Measurements from ENCODE around the gene OGFR. TPM values are rescaled to one million over a fixed set of nuclear protein-coding genes. Genes with fewer than 3 reads are reported as not detected.

The OGFR gene
- total and polyA plus RNA-seq, 7 donors = 11.6 to 21.6 (median 19.2) TPM

DNA sequence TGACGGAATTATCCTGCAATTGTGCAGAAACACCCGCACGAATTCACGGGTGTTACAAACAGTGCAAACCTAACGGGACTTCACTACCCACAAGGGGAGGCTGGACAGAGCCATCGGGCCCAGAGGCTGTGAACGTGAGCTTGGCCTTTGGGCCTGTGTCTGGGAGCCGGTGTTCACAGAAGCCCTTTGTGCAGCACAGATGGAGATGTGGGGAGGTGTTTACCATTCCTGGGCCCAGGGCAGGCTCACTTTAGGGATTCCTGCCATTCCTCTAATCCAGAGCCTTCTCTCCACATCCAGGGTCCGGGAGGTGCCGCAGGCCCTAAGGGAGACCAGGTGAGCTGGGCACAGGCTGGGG, 27.2 kb downstream of the OGFR start:
- ATAC-seq = no peak
- Histone ChIP-seq H3K36me3 (ENCODE audit: insufficient read depth in 1 of 2, low read depth in 1 of 2) (no peaks in the 10 kb centered on the region), H3K27ac (no peak overlapping the region), H3K27me3 (ENCODE audit: insufficient read depth in 3 of 3, low read length in 2 of 3) (peaks cover 0 to 30% (median 9%) of the 10 kb centered on the region in 3 donors), H3K9me3 (no peaks in the 10 kb centered on the region), H3K4me3 (no peak overlapping the region), H3K4me1 (no peaks in the 10 kb centered on the region)
- TF ChIP-seq, protein P1, sequence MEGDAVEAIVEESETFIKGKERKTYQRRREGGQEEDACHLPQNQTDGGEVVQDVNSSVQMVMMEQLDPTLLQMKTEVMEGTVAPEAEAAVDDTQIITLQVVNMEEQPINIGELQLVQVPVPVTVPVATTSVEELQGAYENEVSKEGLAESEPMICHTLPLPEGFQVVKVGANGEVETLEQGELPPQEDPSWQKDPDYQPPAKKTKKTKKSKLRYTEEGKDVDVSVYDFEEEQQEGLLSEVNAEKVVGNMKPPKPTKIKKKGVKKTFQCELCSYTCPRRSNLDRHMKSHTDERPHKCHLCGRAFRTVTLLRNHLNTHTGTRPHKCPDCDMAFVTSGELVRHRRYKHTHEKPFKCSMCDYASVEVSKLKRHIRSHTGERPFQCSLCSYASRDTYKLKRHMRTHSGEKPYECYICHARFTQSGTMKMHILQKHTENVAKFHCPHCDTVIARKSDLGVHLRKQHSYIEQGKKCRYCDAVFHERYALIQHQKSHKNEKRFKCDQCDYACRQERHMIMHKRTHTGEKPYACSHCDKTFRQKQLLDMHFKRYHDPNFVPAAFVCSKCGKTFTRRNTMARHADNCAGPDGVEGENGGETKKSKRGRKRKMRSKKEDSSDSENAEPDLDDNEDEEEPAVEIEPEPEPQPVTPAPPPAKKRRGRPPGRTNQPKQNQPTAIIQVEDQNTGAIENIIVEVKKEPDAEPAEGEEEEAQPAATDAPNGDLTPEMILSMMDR (IDR thresholded peaks at IDR 0.05) = no peak
- intact Hi-C loops (cut with DNase I) = no loop called here
- WGBS, 3 donors = 72 to 85% (median 78%) methylated on average over 10 of the region's 10 CpGs
- peak in 1 of 2 donors; percentile 3 for DNase-seq

- intact Hi-C loops (cut with DNase I) = no loop called here
- 29 to 42% (median 38%) methylated on average over 18 to 22 of the region's 22 CpGs for WGBS, 3 donors
- ATAC-seq (peak in 1 of 4 donors; percentile 42), DNase-seq (peak in 1 of 2 donors; percentile 57)
- TF ChIP-seq, protein P1 (IDR thresholded peaks at IDR 0.05) = no peak
- Histone ChIP-seq H3K4me3 (no peak overlapping the region), H3K27me3 (ENCODE audit: insufficient read depth in 3 of 3, low read length in 2 of 3) (peaks cover 0 to 30% (median 9%) of the 10 kb centered on the region in 3 donors), H3K4me1 (no peaks in the 10 kb centered on the region), H3K27ac (no peak overlapping the region), H3K9me3 (no peaks in the 10 kb centered on the region), H3K36me3 (ENCODE audit: insufficient read depth in 1 of 2, low read depth in 1 of 2) (no peaks in the 10 kb centered on the region)
Observed at GRCh38 chr20:62832212-62832922, 27.7 kb downstream of the OGFR start.

DNA sequence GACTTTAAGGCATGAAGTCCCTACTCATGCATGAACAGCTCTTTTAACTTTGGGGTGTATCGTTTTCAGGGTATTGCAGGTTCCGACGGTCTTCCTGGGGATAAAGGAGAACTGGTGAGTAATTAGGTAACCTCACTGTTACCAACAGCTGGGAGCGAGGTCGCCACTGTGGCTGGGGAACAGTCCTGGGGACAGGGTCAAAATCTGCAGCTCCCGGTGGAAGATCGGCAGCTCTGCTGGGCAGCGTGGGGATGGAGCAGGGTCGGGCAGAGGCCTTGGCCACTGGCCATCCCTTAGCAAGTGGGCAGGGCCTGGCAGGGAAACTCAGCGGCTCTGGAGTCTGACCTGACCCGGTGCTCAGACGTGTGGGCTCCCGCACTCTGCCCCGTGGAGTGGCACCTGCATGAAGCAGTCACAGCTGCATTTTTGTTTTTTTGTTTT, 28.3 kb downstream of the OGFR start:
- TF ChIP-seq, protein P1 (IDR thresholded peaks at IDR 0.05) = no peak
- ATAC-seq = no peak

DNA sequence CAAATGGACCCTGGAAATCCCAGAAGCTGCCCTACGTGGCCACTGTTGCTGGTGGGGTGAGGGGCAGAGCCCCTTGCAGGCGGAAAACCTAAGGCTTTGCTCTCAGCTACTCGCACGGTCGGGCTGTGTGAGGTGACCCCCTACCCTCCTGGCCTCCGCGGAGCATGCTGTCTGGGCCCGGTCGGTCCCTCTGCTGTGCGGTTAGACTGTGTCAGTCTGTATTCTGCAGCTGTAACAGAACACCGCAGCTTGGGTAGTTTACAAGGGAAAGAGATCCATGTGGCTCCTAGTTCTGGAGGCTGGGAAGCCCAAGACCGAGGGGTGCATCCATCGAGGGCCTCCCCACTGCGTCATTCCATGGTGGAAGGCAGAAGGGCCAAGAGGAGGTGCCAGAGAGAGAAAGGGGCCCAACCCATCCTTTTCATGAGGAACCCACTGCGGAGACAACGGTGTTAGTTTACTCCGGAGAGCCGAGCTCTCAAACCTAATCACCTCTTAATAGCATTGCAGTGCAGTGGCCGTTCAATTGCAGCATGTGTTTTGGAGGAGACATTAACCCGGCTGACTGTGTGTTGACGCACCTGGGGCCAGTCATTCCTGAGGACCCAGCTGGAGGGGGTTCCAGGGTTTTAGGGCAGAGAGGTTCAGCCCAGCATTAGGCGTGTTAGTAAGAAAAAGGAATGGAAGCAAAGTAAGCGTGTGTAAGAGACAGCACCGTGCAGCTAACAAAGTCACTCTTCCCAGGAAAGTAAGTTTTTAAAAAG, 30.5 kb downstream of the OGFR start:
- no peak for DNase-seq

More for the DNA sequence above, 28.3 kb downstream of the OGFR start:
- peaks cover 0 to 32% (median 9%) of the 10 kb centered on the region in 3 donors for H3K27me3 ChIP-seq (ENCODE audit: insufficient read depth in 3 of 3, low read length in 2 of 3)
- WGBS, 3 donors = 26 to 46% (median 33%) methylated on average over 14 of the region's 14 CpGs
- H3K9me3 ChIP-seq = no peaks in the 10 kb centered on the region
- intact Hi-C loops (cut with DNase I) = no loop called here
- H3K4me1 ChIP-seq = no peaks in the 10 kb centered on the region
- no peaks in the 10 kb centered on the region for H3K36me3 ChIP-seq (ENCODE audit: insufficient read depth in 1 of 2, low read depth in 1 of 2)
- DNase-seq = no peak
- no peak overlapping the region for H3K27ac ChIP-seq
- no peak overlapping the region for H3K4me3 ChIP-seq

More for the DNA sequence above, 30.5 kb downstream of the OGFR start:
- peaks cover 0 to 39% (median 10%) of the 10 kb centered on the region in 3 donors for H3K27me3 ChIP-seq (ENCODE audit: insufficient read depth in 3 of 3, low read length in 2 of 3)
- no peak overlapping the region for H3K27ac ChIP-seq
- intact Hi-C loops (cut with DNase I) = no loop called here
- 68 to 73% (median 70%) methylated on average over 24 of the region's 24 CpGs for WGBS, 3 donors
- no peaks in the 10 kb centered on the region for H3K9me3 ChIP-seq
- H3K4me3 ChIP-seq = no peak overlapping the region
- no peaks in the 10 kb centered on the region for H3K4me1 ChIP-seq
- TF ChIP-seq, protein P1 (IDR thresholded peaks at IDR 0.05) = no peak
- H3K36me3 ChIP-seq (ENCODE audit: insufficient read depth in 1 of 2, low read depth in 1 of 2) = no peaks in the 10 kb centered on the region
- no peak for ATAC-seq
